ENCODE results near the gene TASL. TPM values are rescaled to one million over a fixed set of nuclear protein-coding genes. Genes with fewer than 3 reads are reported as not detected.

The TASL gene, protein sequence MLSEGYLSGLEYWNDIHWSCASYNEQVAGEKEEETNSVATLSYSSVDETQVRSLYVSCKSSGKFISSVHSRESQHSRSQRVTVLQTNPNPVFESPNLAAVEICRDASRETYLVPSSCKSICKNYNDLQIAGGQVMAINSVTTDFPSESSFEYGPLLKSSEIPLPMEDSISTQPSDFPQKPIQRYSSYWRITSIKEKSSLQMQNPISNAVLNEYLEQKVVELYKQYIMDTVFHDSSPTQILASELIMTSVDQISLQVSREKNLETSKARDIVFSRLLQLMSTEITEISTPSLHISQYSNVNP
- total RNA-seq = not detected in 3 replicates
- long read RNA-seq = 0 reads

DNA sequence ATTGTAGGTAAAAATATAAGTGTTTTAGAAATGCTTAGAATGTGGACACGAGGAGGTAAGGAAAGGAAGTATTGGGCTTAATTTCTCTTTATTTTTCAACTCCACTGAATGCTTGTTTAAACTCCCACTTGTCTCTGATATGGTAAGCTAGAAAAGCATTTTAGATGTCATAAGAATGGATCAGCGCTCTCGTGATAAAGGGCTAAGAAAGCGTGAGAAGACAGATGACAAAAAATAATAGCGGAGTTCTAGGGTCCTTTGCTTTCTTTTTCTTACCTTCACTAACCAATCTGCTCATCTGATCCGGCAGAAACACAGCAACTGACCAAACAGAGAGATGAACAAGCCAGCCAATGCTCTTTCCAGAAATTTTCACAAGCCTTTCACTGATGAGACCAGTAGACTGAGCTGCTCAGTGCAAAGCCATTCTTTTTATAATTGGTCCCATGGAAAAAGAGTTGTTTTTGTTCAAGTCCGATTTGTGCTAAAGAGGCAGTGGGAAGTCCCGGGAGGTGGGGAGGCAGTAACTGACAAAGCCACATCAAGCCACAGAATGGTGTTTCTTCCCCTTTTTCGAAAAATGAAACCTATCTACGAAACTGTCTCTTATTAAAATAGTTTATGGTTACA lies at the start of gene TASL:
Gene TASL (minus strand): TSS at position 405 of the 630 bp plus-strand sequence. CDS start 17,411 bp downstream, outside the sequence.
- Mint-ChIP-seq H3K36me3 (ENCODE audit: low read depth) (no peaks in the 10 kb centered on the region), H3K27me3 (ENCODE audit: low read depth) (peaks cover 14% of the 10 kb centered on the region), H3K9me3 (ENCODE audit: low read depth) (no peaks in the 10 kb centered on the region), H3K4me1 (ENCODE audit: low read depth) (no peaks in the 10 kb centered on the region), H3K27ac (ENCODE audit: unreplicated experiment) (no peak within 1 kb of the TSS), H3K4me3 (ENCODE audit: unreplicated experiment) (no peak within 1 kb of the TSS)
- DNase-seq (ENCODE audit: low spot score) = no peak
- TF ChIP-seq CTCF (IDR thresholded peaks at IDR 0.05) = no peak

DNA sequence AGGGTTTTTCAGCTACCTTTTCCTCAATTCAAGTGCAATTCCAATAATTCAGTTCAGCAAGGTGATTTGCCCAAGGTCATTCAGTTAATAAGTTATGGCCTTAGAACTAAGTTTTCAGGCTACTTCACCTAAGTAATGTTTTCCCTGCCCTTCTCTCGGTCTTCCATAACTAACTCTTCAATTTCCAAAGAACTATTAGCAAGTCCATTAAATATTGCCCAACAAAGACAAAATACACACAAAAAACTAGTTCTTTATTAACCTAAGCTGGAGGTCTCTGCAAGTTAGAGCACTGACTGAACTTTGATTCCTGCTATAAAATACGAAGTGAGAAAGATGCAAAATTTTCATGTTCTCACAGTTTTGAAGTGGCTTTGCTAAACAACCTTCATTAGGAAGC lies 48.8 kb upstream of the TASL start:
- H3K36me3 Mint-ChIP-seq (ENCODE audit: low read depth) = peaks cover under 1% of the 10 kb centered on the region
- H3K4me1 Mint-ChIP-seq (ENCODE audit: low read depth) = peaks cover under 1% of the 10 kb centered on the region
- no peak overlapping the region for H3K27ac Mint-ChIP-seq (ENCODE audit: unreplicated experiment)
- H3K27me3 Mint-ChIP-seq (ENCODE audit: low read depth) = no peaks in the 10 kb centered on the region
- DNase-seq (ENCODE audit: low spot score) = no peak
- H3K9me3 Mint-ChIP-seq (ENCODE audit: low read depth) = peaks cover 16% of the 10 kb centered on the region
- TF ChIP-seq CTCF (IDR thresholded peaks at IDR 0.05) = no peak
- no peak overlapping the region for H3K4me3 Mint-ChIP-seq (ENCODE audit: unreplicated experiment)

- H3K27ac Mint-ChIP-seq (ENCODE audit: unreplicated experiment) = no peak overlapping the region
- no peak overlapping the region for H3K4me3 Mint-ChIP-seq (ENCODE audit: unreplicated experiment)
- no peak for DNase-seq (ENCODE audit: low spot score)
- peaks cover 6% of the 10 kb centered on the region for H3K4me1 Mint-ChIP-seq (ENCODE audit: low read depth)
- no peak for TF ChIP-seq CTCF (IDR thresholded peaks at IDR 0.05)
- H3K36me3 Mint-ChIP-seq (ENCODE audit: low read depth) = peaks cover 2% of the 10 kb centered on the region
- H3K27me3 Mint-ChIP-seq (ENCODE audit: low read depth) = no peaks in the 10 kb centered on the region
- H3K9me3 Mint-ChIP-seq (ENCODE audit: low read depth) = peaks cover 23% of the 10 kb centered on the region
Observed at GRCh38 chrX:30622361-30622760, 44.8 kb upstream of the TASL start.

DNA sequence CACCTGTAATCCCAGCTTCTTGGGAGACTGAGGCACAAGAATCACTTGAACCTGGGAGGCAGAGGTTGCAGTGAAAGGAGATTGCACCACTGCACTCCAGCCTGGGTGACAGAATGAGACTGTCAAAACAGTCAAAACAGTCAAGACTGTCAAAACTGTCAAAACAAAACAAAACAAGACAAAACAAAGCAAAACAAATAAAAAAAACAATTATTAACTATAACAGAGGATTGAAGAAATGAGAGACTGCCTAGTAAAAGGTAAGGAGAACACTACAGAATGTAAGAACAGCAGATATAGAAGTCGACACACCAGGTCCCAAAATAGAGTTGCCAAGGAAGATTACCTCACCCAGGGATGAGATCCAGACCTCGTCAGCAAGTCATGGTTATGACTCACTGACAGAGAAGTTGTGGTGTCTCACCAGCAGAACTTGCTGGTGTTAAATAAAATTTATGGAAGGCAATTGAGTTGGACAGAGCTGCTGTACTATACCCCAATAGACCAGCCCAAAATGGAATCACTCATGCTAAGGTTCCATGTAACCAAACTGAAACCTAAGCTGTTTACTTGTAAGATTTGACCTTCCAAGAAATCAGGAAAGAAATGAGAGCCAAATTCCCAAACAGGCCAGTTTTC lies 43.5 kb upstream of the TASL start:
- Mint-ChIP-seq H3K36me3 (ENCODE audit: low read depth) (peaks cover 2% of the 10 kb centered on the region), H3K27ac (ENCODE audit: unreplicated experiment) (peak overlapping the region; percentile 69), H3K4me3 (ENCODE audit: unreplicated experiment) (no peak overlapping the region), H3K27me3 (ENCODE audit: low read depth) (no peaks in the 10 kb centered on the region), H3K9me3 (ENCODE audit: low read depth) (peaks cover 33% of the 10 kb centered on the region), H3K4me1 (ENCODE audit: low read depth) (peaks cover 6% of the 10 kb centered on the region)
- no peak for TF ChIP-seq CTCF (IDR thresholded peaks at IDR 0.05)
- no peak for DNase-seq (ENCODE audit: low spot score)

DNA sequence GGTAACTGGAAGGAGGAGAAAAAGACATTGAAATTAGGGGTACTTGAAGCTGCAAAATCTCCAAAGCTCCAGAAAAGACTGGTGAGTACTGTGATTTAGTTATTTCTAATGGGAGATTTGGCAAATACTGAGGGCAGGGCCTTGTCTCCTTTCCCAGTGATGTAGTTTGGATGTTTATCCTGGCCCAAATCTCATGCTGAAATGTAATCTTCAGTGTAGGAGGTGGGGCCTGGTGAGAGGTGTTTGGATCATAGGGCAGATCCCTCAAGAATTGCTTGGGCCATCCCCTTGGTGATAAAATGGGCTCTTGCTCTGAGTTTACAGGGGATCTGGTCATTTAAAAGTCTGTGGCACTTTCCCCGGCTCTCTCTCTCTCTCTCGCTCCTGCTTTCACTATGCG lies 42.6 kb upstream of the TASL start:
- no peak for TF ChIP-seq CTCF (IDR thresholded peaks at IDR 0.05)
- Mint-ChIP-seq H3K36me3 (ENCODE audit: low read depth) (peaks cover 2% of the 10 kb centered on the region), H3K4me3 (ENCODE audit: unreplicated experiment) (no peak overlapping the region), H3K9me3 (ENCODE audit: low read depth) (peaks cover 36% of the 10 kb centered on the region), H3K27ac (ENCODE audit: unreplicated experiment) (peak overlapping the region; percentile 41), H3K4me1 (ENCODE audit: low read depth) (peaks cover 6% of the 10 kb centered on the region), H3K27me3 (ENCODE audit: low read depth) (no peaks in the 10 kb centered on the region)
- no peak for DNase-seq (ENCODE audit: low spot score)

All from chondrocyte (in vitro differentiated cells).